ENCODE measurements around the gene CRADD.
"Not testable (repeated sequence)": the region's sequence is repeated elsewhere in the genome, so short reads cannot be mapped to it uniquely, and the experiment has no call there.

GRCh38 chr12:93780886-93781285, 103.7 kb downstream of the CRADD start:
- not testable (repeated sequence) for TF ChIP-seq FOXP2 (optimal IDR thresholded peaks at IDR 0.05; ENCODE audit: control extremely low read depth, extremely low read length, insufficient read depth); EZH2 (IDR thresholded peaks at IDR 0.05)
